ENCODE results near the gene SORCS2. TPM values are rescaled to one million over a fixed set of nuclear protein-coding genes. Genes with fewer than 3 reads are reported as not detected.

The SORCS2 gene
- polyA plus RNA-seq, 1 donor (not counting 4 experiments of a cell fraction or from before 2014, with no cell fraction given): 0.09 TPM

- Histone ChIP-seq H3K9me3 (ENCODE audit: control insufficient read depth, low read depth, low read length) (no peaks in the 10 kb centered on the region), H2AFZ (ENCODE audit: control insufficient read depth, low read length) (no peak overlapping the region), H3K9ac (ENCODE audit: control insufficient read depth, extremely low read depth, insufficient read depth, low read length) (no peak overlapping the region), H4K20me1 (ENCODE audit: control insufficient read depth, extremely low read depth, insufficient read depth, low read length) (no peaks in the 10 kb centered on the region), H3K4me3 (ENCODE audit: control insufficient read depth in 2 of 3, extremely low read depth in 1 of 3, insufficient read depth in 2 of 3, low read depth in 1 of 3, low read length in 3 of 3) (no peak overlapping the region), H3K9me1 (ENCODE audit: control insufficient read depth, extremely low read depth, insufficient read depth, low read length) (no peaks in the 10 kb centered on the region), H3K27me3 (ENCODE audit: control insufficient read depth, extremely low read depth, insufficient read depth, low read length) (peaks cover 6% of the 10 kb centered on the region), H3K27ac (ENCODE audit: control insufficient read depth, insufficient read depth, low read length) (no peak overlapping the region), H3K79me2 (ENCODE audit: control insufficient read depth, insufficient read depth, low read length) (no peaks in the 10 kb centered on the region), H3K4me1 (ENCODE audit: control insufficient read depth, extremely low read depth, insufficient read depth, low read length) (no peaks in the 10 kb centered on the region), H3K36me3 (ENCODE audit: control insufficient read depth in 2 of 2, extremely low read depth in 1 of 2, insufficient read depth in 2 of 2, low read length in 2 of 2) (no peaks in the 10 kb centered on the region), H3K4me2 (ENCODE audit: control insufficient read depth, extremely low read depth, insufficient read depth, low read depth, low read length) (no peak overlapping the region)
- FAIRE-seq: no peak
- TF ChIP-seq EZH2 (IDR thresholded peaks at IDR 0.05; ENCODE audit: low read length) (no peak), CTCF (optimal IDR thresholded peaks at IDR 0.05 in 1 of 3, IDR thresholded peaks at IDR 0.05 in 1 of 3, conservative IDR thresholded peaks at IDR 0.05 in 1 of 3; ENCODE audit: extremely low read depth in 1 of 3, insufficient read depth in 2 of 3, low read length in 3 of 3) (no peak)
- dilution Hi-C loops (cut with MboI; ENCODE audit: extremely low pct_ligation_motif_present, low sequenced_read_pairs): no loop called here
- DNase-seq (ENCODE audit: low read depth, low spot score): no peak
Measured at GRCh38 chr4:7739077-7739917, 547.0 kb downstream of the SORCS2 start.

- no peaks in the 10 kb centered on the region for H3K79me2 ChIP-seq (ENCODE audit: control insufficient read depth, insufficient read depth, low read length)
- no peak for FAIRE-seq
- no peaks in the 10 kb centered on the region for H3K4me1 ChIP-seq (ENCODE audit: control insufficient read depth, extremely low read depth, insufficient read depth, low read length)
- H3K27me3 ChIP-seq (ENCODE audit: control insufficient read depth, extremely low read depth, insufficient read depth, low read length): peaks cover 9% of the 10 kb centered on the region
- no peaks in the 10 kb centered on the region for H3K36me3 ChIP-seq (ENCODE audit: control insufficient read depth in 2 of 2, extremely low read depth in 1 of 2, insufficient read depth in 2 of 2, low read length in 2 of 2)
- H3K9me3 ChIP-seq (ENCODE audit: control insufficient read depth, low read depth, low read length): no peaks in the 10 kb centered on the region
- H3K27ac ChIP-seq (ENCODE audit: control insufficient read depth, insufficient read depth, low read length): no peak overlapping the region
- TF ChIP-seq EZH2 (IDR thresholded peaks at IDR 0.05; ENCODE audit: low read length) (no peak), CTCF (optimal IDR thresholded peaks at IDR 0.05 in 1 of 3, IDR thresholded peaks at IDR 0.05 in 1 of 3, conservative IDR thresholded peaks at IDR 0.05 in 1 of 3; ENCODE audit: extremely low read depth in 1 of 3, insufficient read depth in 2 of 3, low read length in 3 of 3) (no peak)
- DNase-seq (ENCODE audit: low read depth, low spot score): no peak
- dilution Hi-C loops (cut with MboI; ENCODE audit: extremely low pct_ligation_motif_present, low sequenced_read_pairs): no loop called here
- no peaks in the 10 kb centered on the region for H4K20me1 ChIP-seq (ENCODE audit: control insufficient read depth, extremely low read depth, insufficient read depth, low read length)
- H3K4me2 ChIP-seq (ENCODE audit: control insufficient read depth, extremely low read depth, insufficient read depth, low read depth, low read length): no peak overlapping the region
- no peak overlapping the region for H3K9ac ChIP-seq (ENCODE audit: control insufficient read depth, extremely low read depth, insufficient read depth, low read length)
- H2AFZ ChIP-seq (ENCODE audit: control insufficient read depth, low read length): no peak overlapping the region
- H3K9me1 ChIP-seq (ENCODE audit: control insufficient read depth, extremely low read depth, insufficient read depth, low read length): no peaks in the 10 kb centered on the region
- no peak overlapping the region for H3K4me3 ChIP-seq (ENCODE audit: control insufficient read depth in 2 of 3, extremely low read depth in 1 of 3, insufficient read depth in 2 of 3, low read depth in 1 of 3, low read length in 3 of 3)
Measured at GRCh38 chr4:7739918-7740865, 547.9 kb downstream of the SORCS2 start.

Measured in keratinocyte (primary cell).